H1 (cell line): ENCODE data around the gene DPH1. TPM values are rescaled to one million over a fixed set of nuclear protein-coding genes. Genes with fewer than 3 reads are reported as not detected.

Source experiments
- CTCF ChIA-PET: fragments of 300-600 bp; sonication (Branson Sonifier 250); formaldehyde crosslinking; loops from one replicate; lab custom pipeline; 2021; ENCODE audit not compliant: partially characterized antibody; lab: Charles Lee
- POLR2A ChIA-PET: fragments of 300-600 bp; sonication (Branson Sonifier 250); formaldehyde crosslinking; loops from one replicate; lab custom pipeline; 2021; ENCODE audit warnings: inconsistent platforms; ENCODE audit not compliant: partially characterized antibody; lab: Charles Lee
- DNase-seq, 2 experiments: peaks; one replicate each; pipeline versions ENCODE4 v3.0.0 to v3.0.0-alpha.2; 2010 to 2022; ENCODE audit warnings: low spot score in 2 of 2, low read depth in 1 of 2, mixed read lengths in 1 of 2
- FAIRE-seq: peaks from 2 replicates; lab custom pipeline; 2011; peaks lifted over from hg19 to GRCh38; lab: Jason Lieb, UNC
- H2AFZ ChIP-seq: 2 replicates; pipeline ENCODE4 v1.8.1; 2012; ENCODE audit warnings: low read length, inconsistent platforms
- H2AK5ac ChIP-seq: 2 replicates; pipeline ENCODE4 v1.6.1; 2013; ENCODE audit warnings: low read depth, low read length
- H2BK120ac ChIP-seq: replicated peaks from 2 replicates; pipeline ENCODE3; 2013; ENCODE audit warnings: low read depth, low read length, inconsistent platforms
- H2BK12ac ChIP-seq: 2 replicates; pipeline ENCODE4 v1.6.1; 2013; ENCODE audit warnings: low read depth, low read length
- H2BK15ac ChIP-seq: 2 replicates; pipeline ENCODE4 v1.6.1; 2013; ENCODE audit warnings: low read length
- H2BK20ac ChIP-seq: 2 replicates; pipeline ENCODE4 v1.6.1; 2013; ENCODE audit warnings: low read length
- H2BK5ac ChIP-seq: 2 replicates; pipeline ENCODE4 v1.6.1; 2013; ENCODE audit warnings: low read depth, low read length
- H3K14ac ChIP-seq: 2 replicates; pipeline ENCODE4 v1.6.1; 2013; ENCODE audit warnings: inconsistent platforms; ENCODE audit not compliant: insufficient read length
- H3K18ac ChIP-seq: 2 replicates; pipeline ENCODE4 v1.6.1; 2013; ENCODE audit warnings: low read length; ENCODE audit errors: extremely low read depth
- H3K23ac ChIP-seq: 2 replicates; pipeline ENCODE4 v1.6.1; 2013; ENCODE audit warnings: inconsistent platforms; ENCODE audit not compliant: insufficient read length
- H3K23me2 ChIP-seq: 2 replicates; pipeline ENCODE4 v1.6.1; 2013; ENCODE audit warnings: low read depth, low read length
- H3K27ac ChIP-seq: 2 replicates; pipeline ENCODE4 v1.6.1; 2011; ENCODE audit warnings: low read depth, low read length, inconsistent platforms
- H3K27me3 ChIP-seq, 4 experiments: replicated peaks in 1 of 4; 1 replicate in 1 of 4; 2 replicates in 3 of 4; pipeline versions ENCODE4 v1.6.1 to v1.8.1; 2011 to 2013; ENCODE audit warnings: low read length in 3 of 4, mild to moderate bottlenecking in 3 of 4, inconsistent platforms in 2 of 4, mixed read lengths in 2 of 4, moderate library complexity in 1 of 4; ENCODE audit not compliant: control insufficient read depth in 3 of 4, insufficient read depth in 3 of 4; ENCODE audit errors: extremely low read depth in 1 of 4
- H3K36me3 ChIP-seq, 4 experiments: 2 replicates each; pipeline versions ENCODE4 v1.6.1 to v1.8.1; 2011 to 2013; ENCODE audit warnings: mild to moderate bottlenecking in 4 of 4, low read length in 3 of 4, moderate library complexity in 2 of 4, control low read depth in 1 of 4, inconsistent platforms in 1 of 4; ENCODE audit not compliant: insufficient read depth in 4 of 4, control insufficient read depth in 2 of 4
- H3K4ac ChIP-seq: replicated peaks from 2 replicates; pipeline ENCODE3; 2013; ENCODE audit warnings: low read length, low read depth, mixed read lengths, inconsistent platforms; ENCODE audit not compliant: insufficient read length
- H3K4me1 ChIP-seq, 4 experiments: replicated peaks in 1 of 4; 1 replicate in 1 of 4; 2 replicates in 3 of 4; pipeline versions ENCODE4 v1.6.1 to v1.8.1; 2011 to 2013; ENCODE audit warnings: low read length in 3 of 4, inconsistent platforms in 2 of 4, mixed read lengths in 1 of 4; ENCODE audit not compliant: insufficient read depth in 4 of 4, control insufficient read depth in 3 of 4
- H3K4me2 ChIP-seq, 2 experiments: 2 replicates each; pipeline versions ENCODE4 v1.6.1 to v1.8.1; 2011 to 2013; ENCODE audit warnings: low read depth in 2 of 2, low read length in 2 of 2, control low read depth in 1 of 2, inconsistent platforms in 1 of 2, mild to moderate bottlenecking in 1 of 2; ENCODE audit not compliant: insufficient read depth in 1 of 2
- H3K4me3 ChIP-seq, 4 experiments: fragments of 200-600, 300-600 bp in 1 of 4; sonication (generic), shearing (Covaris generic), sonication (Bioruptor Twin) in 1 of 4; 2 replicates each; pipeline versions ENCODE4 v1.5.1 to v1.8.1; 2011 to 2016; ENCODE audit warnings: low read length in 4 of 4, low read depth in 3 of 4, control low read depth in 2 of 4, inconsistent platforms in 2 of 4, mild to moderate bottlenecking in 2 of 4, mixed read lengths in 1 of 4, moderate library complexity in 1 of 4; ENCODE audit not compliant: insufficient read depth in 2 of 4; ENCODE audit errors: extremely low read depth in 1 of 4
- H3K56ac ChIP-seq: replicated peaks from 2 replicates; pipeline ENCODE3; 2013; ENCODE audit warnings: low read depth, mild to moderate bottlenecking, mixed read lengths, low read length, inconsistent platforms; ENCODE audit not compliant: insufficient read length
- H3K79me1 ChIP-seq: 2 replicates; pipeline ENCODE4 v1.6.1; 2013; ENCODE audit warnings: low read depth, low read length, control low read depth
- H3K79me2 ChIP-seq, 2 experiments: 2 replicates each; pipeline versions ENCODE4 v1.6.1 to v1.8.1; 2012 to 2013; ENCODE audit warnings: low read length in 2 of 2, mild to moderate bottlenecking in 2 of 2, inconsistent platforms in 1 of 2; ENCODE audit not compliant: insufficient read depth in 2 of 2, control insufficient read depth in 1 of 2
- H3K9ac ChIP-seq, 4 experiments: replicated peaks in 1 of 4; 1 replicate in 1 of 4; 2 replicates in 3 of 4; pipeline versions ENCODE4 v1.6.1 to v1.8.1; 2011 to 2013; ENCODE audit warnings: low read depth in 3 of 4, low read length in 3 of 4, control low read depth in 2 of 4, mild to moderate bottlenecking in 2 of 4, moderate library complexity in 2 of 4, inconsistent platforms in 1 of 4; ENCODE audit errors: extremely low read depth in 1 of 4
- H3K9me3 ChIP-seq, 2 experiments: 2 replicates each; pipeline versions ENCODE4 v1.6.1 to v1.8.1; 2012 to 2013; ENCODE audit warnings: mild to moderate bottlenecking in 2 of 2, moderate library complexity in 2 of 2, control low read depth in 1 of 2, inconsistent platforms in 1 of 2, low read depth in 1 of 2, low read length in 1 of 2, mixed read lengths in 1 of 2; ENCODE audit not compliant: insufficient read depth in 2 of 2
- H4K20me1 ChIP-seq, 2 experiments: replicated peaks in 1 of 2; 2 replicates each; pipeline versions ENCODE3 to v1.8.1; 2011 to 2013; ENCODE audit warnings: inconsistent platforms in 2 of 2, low read length in 2 of 2, mild to moderate bottlenecking in 1 of 2; ENCODE audit not compliant: insufficient read depth in 2 of 2, control insufficient read depth in 1 of 2
- H4K5ac ChIP-seq: 2 replicates; pipeline ENCODE4 v1.6.1; 2013; ENCODE audit warnings: low read length, low read depth, mixed read lengths, inconsistent platforms; ENCODE audit not compliant: insufficient read length
- H4K8ac ChIP-seq: 2 replicates; pipeline ENCODE4 v1.8.0; 2013; ENCODE audit warnings: mild to moderate bottlenecking, moderate library complexity, low read length, inconsistent platforms; ENCODE audit not compliant: insufficient read depth; ENCODE audit errors: extremely low read depth
- H4K91ac ChIP-seq: replicated peaks from 2 replicates; pipeline ENCODE3; 2013; ENCODE audit warnings: low read length, mixed read lengths, inconsistent platforms; ENCODE audit not compliant: insufficient read length
- BACH1 ChIP-seq: IDR thresholded peaks from 2 replicates; pipeline ENCODE4 v1.6.1; 2012; ENCODE audit warnings: low read length, improper control_type of control experiment
- CBX8 ChIP-seq: fragments of 300-800, 300-1000 bp; sonication (generic); IDR thresholded peaks from 2 replicates; pipeline ENCODE4 v1.7.1; 2016; ENCODE audit warnings: low read depth, low read length, borderline replicate concordance
- CHD2 ChIP-seq: IDR thresholded peaks from 2 replicates; pipeline ENCODE4 v1.6.1; 2012; ENCODE audit warnings: low read length, improper control_type of control experiment
- GABPA ChIP-seq: IDR thresholded peaks from 2 replicates; pipeline ENCODE4 v1.6.1; 2011; ENCODE audit warnings: mild to moderate bottlenecking, low read length, moderate library complexity, borderline replicate concordance; ENCODE audit not compliant: insufficient read depth
- HDAC2 ChIP-seq, 2 experiments: fragments of 300-600 bp in 1 of 2; sonication (generic) in 1 of 2; IDR thresholded peaks; 2 replicates each; pipeline ENCODE4 v1.6.1; 2011 to 2012; ENCODE audit warnings: low read depth in 2 of 2, low read length in 2 of 2, mild to moderate bottlenecking in 2 of 2, moderate library complexity in 2 of 2, borderline replicate concordance in 1 of 2, inconsistent platforms in 1 of 2
- JUND ChIP-seq: IDR thresholded peaks from 2 replicates; pipeline ENCODE4 v1.6.1; 2011; ENCODE audit warnings: mild to moderate bottlenecking, improper control_type of control experiment, low read length
- KDM5A ChIP-seq: fragments of 200-600 bp; IDR thresholded peaks from 2 replicates; pipeline ENCODE4 v1.7.1; 2012; ENCODE audit warnings: mild to moderate bottlenecking, low read length, inconsistent platforms, mixed read lengths
- MAX ChIP-seq: IDR thresholded peaks from 2 replicates; pipeline ENCODE4 v1.6.1; 2012; ENCODE audit warnings: inconsistent platforms
- NRF1 ChIP-seq: IDR thresholded peaks from 2 replicates; pipeline ENCODE4 v1.6.1; 2011; ENCODE audit warnings: mild to moderate bottlenecking, low read depth, low read length, improper control_type of control experiment
- POLR2A ChIP-seq, 2 experiments: IDR thresholded peaks; 1 replicate in 1 of 2; 2 replicates in 1 of 2; pipeline ENCODE4 v1.6.1; 2011; ENCODE audit warnings: low read depth in 2 of 2, low read length in 2 of 2, mild to moderate bottlenecking in 2 of 2; ENCODE audit errors: control extremely low read depth in 1 of 2
- SAP30 ChIP-seq: fragments of 300-600 bp; sonication (generic); IDR thresholded peaks from 2 replicates; pipeline ENCODE4 v1.7.1; 2012; ENCODE audit warnings: low read length, moderate library complexity, mild to moderate bottlenecking, inconsistent platforms; ENCODE audit not compliant: insufficient read depth, insufficient replicate concordance
- SIRT6 ChIP-seq: IDR thresholded peaks from one replicate; pipeline ENCODE4 v1.7.1; 2012; ENCODE audit warnings: low read length, inconsistent platforms
- SRF ChIP-seq: IDR thresholded peaks from 2 replicates; pipeline ENCODE4 v1.6.1; 2011; ENCODE audit warnings: mild to moderate bottlenecking, low read depth, low read length, moderate library complexity
- TAF1 ChIP-seq: IDR thresholded peaks from 2 replicates; pipeline ENCODE4 v1.6.1; 2011; ENCODE audit warnings: mild to moderate bottlenecking, low read depth, low read length
- YY1 ChIP-seq: IDR thresholded peaks from 2 replicates; pipeline ENCODE4 v1.6.1; 2011; ENCODE audit warnings: low read depth, mild to moderate bottlenecking, low read length
- WGBS, 2 experiments: shearing (Covaris generic) in 1 of 2; methylation state at CpG; one replicate each; pipeline versions ENCODE4 v1.1.6 to v1.1.7; 2013 to 2015; ENCODE audit warnings: low lambda C conversion rate in 2 of 2, mixed read lengths in 2 of 2, inconsistent platforms in 1 of 2, low coverage in 1 of 2, missing lambda C conversion rate in 1 of 2; ENCODE audit not compliant: insufficient replicate concordance in 2 of 2, insufficient coverage in 1 of 2, insufficient read length in 1 of 2; ENCODE audit errors: extremely low coverage in 1 of 2, missing lambda C conversion rate in 1 of 2; 5-methylcytosine and 5-hydroxymethylcytosine counted together
- polyA plus RNA-seq, 7 experiments: library from polyadenylated mRNA; depleted of rRNA in 3 of 7; stranded (reverse) in 5 of 7; unstranded in 2 of 7; fragments of >200 nt in 5 of 7; fragments of 200-250 nt in 2 of 7; gene quantifications; 1 replicate in 5 of 7; 2 replicates in 1 of 7; 4 replicates in 1 of 7; pipeline versions ENCODE4 v1.2.1 to v1.2.3, GENCODE V29; 2011 to 2013; ENCODE audit warnings: missing spikeins in 2 of 7, mixed read lengths in 2 of 7
- total RNA-seq: library from RNA; stranded (reverse); fragmentation: NEBNext Ultra II Directional; extraction: Animal tissue kit (Norgen Biotek cat#: 25700); gene quantifications from 2 replicates; pipeline ENCODE4 v1.2.1, GENCODE V29; 2021

The DPH1 gene
- total and polyA plus RNA-seq, 2 of the 8 experiments (the other 6 are each of a cell fraction or from before 2014, with no cell fraction given), result 24.9 to 30.0 TPM

GRCh38 chr17:2089021-2089422, 59.1 kb downstream of the DPH1 start:
- Histone ChIP-seq H2BK20ac (no peak overlapping the region), H3K56ac (no peak overlapping the region), H3K9me3 (no peaks in the 10 kb centered on the region), H3K4me2 (no peak overlapping the region), H4K20me1 (peaks cover 0 to 5% of the 10 kb centered on the region in 2 experiments), H3K14ac (no peak overlapping the region), H4K8ac (no peak overlapping the region), H3K4me3 (no peak overlapping the region), H3K79me2 (no peaks in the 10 kb centered on the region), H3K18ac (no peak overlapping the region), H3K27ac (no peak overlapping the region), H3K23ac (no peak overlapping the region), H3K79me1 (no peaks in the 10 kb centered on the region), H3K4ac (no peak overlapping the region), H4K91ac (no peak overlapping the region), H3K36me3 (no peaks in the 10 kb centered on the region), H4K5ac (no peak overlapping the region), H3K27me3 (no peaks in the 10 kb centered on the region), H2BK120ac (no peak overlapping the region), H3K9ac (no peak overlapping the region), H3K23me2 (no peaks in the 10 kb centered on the region), H2BK15ac (no peak overlapping the region), H2BK5ac (no peak overlapping the region), H3K4me1 (peaks cover 0 to 15% (median 4%) of the 10 kb centered on the region in 4 experiments; a peak in 4 of 7 replicates), H2AK5ac (no peak overlapping the region), H2AFZ (no peak overlapping the region), H2BK12ac (no peak overlapping the region)
- ChIA-PET POLR2A (interaction anchor here (0.6 kb wide), 1 partner anchor 891 kb away, joined by 3 read pairs; no protein-coding TSS in a partner anchor), CTCF (interaction anchor here (0.7 to 3.5 kb wide), 8 partner anchors 13 to 156 kb away, joined by 3 to 23 read pairs (median 6); partner anchors contain the start of gene HIC1)
- DNase-seq, result no peak
- FAIRE-seq, result no peak
- 91% methylated on average over 8 of the region's 8 CpGs; no CpG with 5 or more reads in 1 of the 2 experiments for WGBS, 2 experiments
- TF ChIP-seq JUND, result no peak
- TF ChIP-seq CBX8, result no peak
- TF ChIP-seq BACH1, result no peak
- TF ChIP-seq SRF, result no peak
- no peak for TF ChIP-seq TAF1
- no peak for TF ChIP-seq POLR2A (IDR thresholded peaks at IDR 0.05; ENCODE audit: control extremely low read depth in 1 of 2, low read depth in 2 of 2, low read length in 2 of 2)
- no peak for TF ChIP-seq GABPA
- no peak for TF ChIP-seq KDM5A
- TF ChIP-seq MAX, result no peak
- no peak for TF ChIP-seq CHD2
- no peak for TF ChIP-seq SAP30
- TF ChIP-seq SIRT6, result no peak
- TF ChIP-seq HDAC2 (IDR thresholded peaks at IDR 0.05; ENCODE audit: borderline replicate concordance in 1 of 2, low read depth in 2 of 2, low read length in 2 of 2), result no peak
- TF ChIP-seq NRF1, result no peak
- TF ChIP-seq YY1, result no peak
